Measurements from ENCODE around the gene PTPN14.

PTPN14 gene

GRCh38 chr1:214569357-214570004 lies 18.1 kb upstream of the PTPN14 start:
- no peak for DNase-seq (ENCODE audit: low read depth in 1 of 2, low spot score in 1 of 2)

- DNase-seq (ENCODE audit: low read depth in 1 of 2, low spot score in 1 of 2) = no peak
These were observed 16.9 kb upstream of the PTPN14 start for GRCh38 chr1:214568328-214568727.

- DNase-seq (ENCODE audit: low read depth in 1 of 2, low spot score in 1 of 2) = no peak
These were observed 16.1 kb upstream of the PTPN14 start for GRCh38 chr1:214567481-214567980.

- no peak for DNase-seq (ENCODE audit: low read depth in 1 of 2, low spot score in 1 of 2)
These were observed 15.0 kb upstream of the PTPN14 start for GRCh38 chr1:214566158-214567104.

- no peak for DNase-seq (ENCODE audit: low read depth in 1 of 2, low spot score in 1 of 2)
These were observed 13.9 kb upstream of the PTPN14 start for GRCh38 chr1:214565310-214565709.

- DNase-seq (ENCODE audit: low read depth in 1 of 2, low spot score in 1 of 2) = no peak
These were observed 12.5 kb upstream of the PTPN14 start for GRCh38 chr1:214563881-214564280.

GRCh38 chr1:214557952-214558735 lies 6.7 kb upstream of the PTPN14 start:
- DNase-seq (ENCODE audit: low read depth in 1 of 2, low spot score in 1 of 2) = no peak

GRCh38 chr1:214553142-214553710 lies 1.8 kb upstream of the PTPN14 start:
- no peak for DNase-seq (ENCODE audit: low read depth in 1 of 2, low spot score in 1 of 2)

GRCh38 chr1:214552174-214552608 lies 789 bp upstream of the PTPN14 start:
- DNase-seq (ENCODE audit: low read depth in 1 of 2, low spot score in 1 of 2) = no peak

GRCh38 chr1:214550857-214551435 lies 456 bp downstream of the PTPN14 start:
- DNase-seq (ENCODE audit: low read depth in 1 of 2, low spot score in 1 of 2) = no peak

GRCh38 chr1:214550013-214550856 lies 1.2 kb downstream of the PTPN14 start:
- no peak for DNase-seq (ENCODE audit: low read depth in 1 of 2, low spot score in 1 of 2)

GRCh38 chr1:214549604-214550003 lies 1.8 kb downstream of the PTPN14 start:
- DNase-seq (ENCODE audit: low read depth in 1 of 2, low spot score in 1 of 2) = no peak

- DNase-seq (ENCODE audit: low read depth in 1 of 2, low spot score in 1 of 2) = no peak
These were observed 2.4 kb downstream of the PTPN14 start for GRCh38 chr1:214548988-214549387.

- no peak for DNase-seq (ENCODE audit: low read depth in 1 of 2, low spot score in 1 of 2)
These were observed 3.1 kb downstream of the PTPN14 start for GRCh38 chr1:214548271-214548670.

- no peak for DNase-seq (ENCODE audit: low read depth in 1 of 2, low spot score in 1 of 2)
These were observed 3.7 kb downstream of the PTPN14 start for GRCh38 chr1:214547747-214548146.

GRCh38 chr1:214546886-214547641 lies 4.3 kb downstream of the PTPN14 start:
- no peak for DNase-seq (ENCODE audit: low read depth in 1 of 2, low spot score in 1 of 2)

- DNase-seq (ENCODE audit: low read depth in 1 of 2, low spot score in 1 of 2) = no peak
These were observed 5.3 kb downstream of the PTPN14 start for GRCh38 chr1:214546084-214546483.

- DNase-seq (ENCODE audit: low read depth in 1 of 2, low spot score in 1 of 2) = no peak
These were observed 6.1 kb downstream of the PTPN14 start for GRCh38 chr1:214545293-214545692.

GRCh38 chr1:214544791-214545190 lies 6.6 kb downstream of the PTPN14 start:
- no peak for DNase-seq (ENCODE audit: low read depth in 1 of 2, low spot score in 1 of 2)

All from stimulated activated CD4-positive, alpha-beta T cell treated with anti-CD3 and anti-CD28 coated beads, Interleukin-15, amount 100 ng/mL, for 1 hour (primary cell).